ENCODE data around the gene ARHGEF10L.

ARHGEF10L gene

DNA sequence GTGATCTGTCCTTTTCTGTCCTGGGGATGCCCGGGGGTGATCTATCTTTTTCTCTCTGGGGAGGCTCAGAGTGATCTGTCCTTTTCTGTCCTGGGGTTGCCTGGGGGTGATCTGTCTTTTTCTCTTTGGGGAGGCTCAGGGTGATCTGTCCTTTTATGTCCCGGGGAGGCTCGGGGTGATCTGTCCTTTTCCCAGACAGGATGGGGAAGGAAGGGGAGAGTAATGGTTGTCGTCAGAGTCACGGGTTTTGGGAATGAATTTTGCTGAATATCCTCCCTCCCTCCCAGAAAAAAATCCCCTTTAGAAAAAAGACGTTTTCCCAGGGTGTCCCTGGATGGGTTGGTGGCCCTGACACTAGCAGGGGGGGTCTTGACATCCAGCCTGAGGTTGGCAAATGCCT is 91.5 kb downstream of the ARHGEF10L start:
- H4K91ac ChIP-seq (ENCODE audit: low read length) = no peak overlapping the region
- no peak overlapping the region for H3K18ac ChIP-seq (ENCODE audit: low read depth in 1 of 2, low read length in 2 of 2)
- H3K4me3 ChIP-seq (ENCODE audit: insufficient read depth in 1 of 2, low read depth in 1 of 2, low read length in 2 of 2) = no peak overlapping the region
- no peaks in the 10 kb centered on the region for H3K27me3 ChIP-seq (ENCODE audit: control insufficient read depth in 1 of 2, insufficient read depth in 1 of 2, low read length in 2 of 2)
- no peaks in the 10 kb centered on the region for H3K9me3 ChIP-seq (ENCODE audit: control insufficient read depth, low read length)
- H2AFZ ChIP-seq (ENCODE audit: low read depth, low read length) = no peak overlapping the region
- no peak overlapping the region for H3K14ac ChIP-seq (ENCODE audit: low read length in 2 of 2)
- H3K79me1 ChIP-seq (replicated peaks; ENCODE audit: low read length, poor library complexity, severe bottlenecking) = peaks cover 2% of the 10 kb centered on the region
- WGBS = 86% methylated on average over 2 of the region's 6 CpGs
- no peak overlapping the region for H2BK15ac ChIP-seq (ENCODE audit: low read depth, poor library complexity, severe bottlenecking)
- H3K23ac ChIP-seq (ENCODE audit: low read length in 2 of 2) = no peak overlapping the region
- H2AK5ac ChIP-seq (ENCODE audit: low read length, severe bottlenecking) = no peak overlapping the region
- no peak overlapping the region for H3K4me2 ChIP-seq (ENCODE audit: low read length, poor library complexity, severe bottlenecking)
- no peak overlapping the region for H2BK120ac ChIP-seq (ENCODE audit: low read depth, low read length)
- H4K8ac ChIP-seq (ENCODE audit: low read length) = no peak overlapping the region
- peak overlapping the region; percentile 7 for H3K9ac ChIP-seq (ENCODE audit: low read length)
- no peak overlapping the region for H3K4ac ChIP-seq (ENCODE audit: low read depth in 1 of 2, low read length in 2 of 2)
- DNase-seq = no peak
- H3K4me1 ChIP-seq (ENCODE audit: control insufficient read depth, insufficient read depth, low read depth, low read length) = peaks cover 15% of the 10 kb centered on the region
- no peak overlapping the region for H2BK12ac ChIP-seq (ENCODE audit: low read length in 2 of 2)
- H2BK5ac ChIP-seq (ENCODE audit: low read depth, low read length, poor library complexity, severe bottlenecking) = no peak overlapping the region
- H3K27ac ChIP-seq (ENCODE audit: low read length, poor library complexity, severe bottlenecking) = no peak overlapping the region
- peaks cover 35 to 71% of the 10 kb centered on the region in 2 experiments for H3K36me3 ChIP-seq (ENCODE audit: control insufficient read depth in 1 of 2, insufficient read depth in 2 of 2, low read depth in 1 of 2, low read length in 2 of 2)

DNA sequence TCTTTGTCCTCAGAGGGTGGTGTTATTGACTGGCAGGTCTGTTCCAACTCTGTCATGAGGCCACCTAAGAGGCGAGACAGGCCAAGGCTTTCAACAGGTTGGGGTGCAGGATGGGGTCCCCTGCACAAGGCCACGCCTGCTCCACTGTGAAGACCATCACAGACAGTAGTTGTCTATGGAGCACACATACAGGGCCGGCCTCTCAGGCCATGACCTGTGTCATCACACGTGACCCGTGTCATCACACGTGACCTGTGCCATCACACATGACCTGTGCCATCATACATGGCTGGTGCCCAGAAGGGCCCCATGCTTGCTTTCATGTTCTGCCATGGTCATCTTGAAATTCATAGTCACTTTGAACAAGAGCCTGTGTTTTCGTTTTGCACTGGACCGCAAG is 91.9 kb downstream of the ARHGEF10L start:
- no peak overlapping the region for H3K27ac ChIP-seq (ENCODE audit: low read length, poor library complexity, severe bottlenecking)
- no peak overlapping the region for H2BK15ac ChIP-seq (ENCODE audit: low read depth, poor library complexity, severe bottlenecking)
- H2BK120ac ChIP-seq (ENCODE audit: low read depth, low read length) = no peak overlapping the region
- no peaks in the 10 kb centered on the region for H3K27me3 ChIP-seq (ENCODE audit: control insufficient read depth in 1 of 2, insufficient read depth in 1 of 2, low read length in 2 of 2)
- no peak overlapping the region for H3K18ac ChIP-seq (ENCODE audit: low read depth in 1 of 2, low read length in 2 of 2)
- no peak for DNase-seq
- no peak overlapping the region for H3K4me2 ChIP-seq (ENCODE audit: low read length, poor library complexity, severe bottlenecking)
- H3K9me3 ChIP-seq (ENCODE audit: control insufficient read depth, low read length) = no peaks in the 10 kb centered on the region
- H2BK12ac ChIP-seq (ENCODE audit: low read length in 2 of 2) = no peak overlapping the region
- no peak overlapping the region for H4K8ac ChIP-seq (ENCODE audit: low read length)
- H3K4me3 ChIP-seq (ENCODE audit: insufficient read depth in 1 of 2, low read depth in 1 of 2, low read length in 2 of 2) = no peak overlapping the region
- WGBS = 98% methylated on average over 8 of the region's 8 CpGs
- peaks cover 35 to 70% of the 10 kb centered on the region in 2 experiments for H3K36me3 ChIP-seq (ENCODE audit: control insufficient read depth in 1 of 2, insufficient read depth in 2 of 2, low read depth in 1 of 2, low read length in 2 of 2)
- no peak overlapping the region for H2AFZ ChIP-seq (ENCODE audit: low read depth, low read length)
- no peak overlapping the region for H4K91ac ChIP-seq (ENCODE audit: low read length)
- H2AK5ac ChIP-seq (ENCODE audit: low read length, severe bottlenecking) = no peak overlapping the region
- peaks cover 16% of the 10 kb centered on the region for H3K4me1 ChIP-seq (ENCODE audit: control insufficient read depth, insufficient read depth, low read depth, low read length)
- H3K23ac ChIP-seq (ENCODE audit: low read length in 2 of 2) = no peak overlapping the region
- H3K4ac ChIP-seq (ENCODE audit: low read depth in 1 of 2, low read length in 2 of 2) = no peak overlapping the region
- no peak overlapping the region for H2BK5ac ChIP-seq (ENCODE audit: low read depth, low read length, poor library complexity, severe bottlenecking)
- no peak overlapping the region for H3K9ac ChIP-seq (ENCODE audit: low read length)
- peaks cover 2% of the 10 kb centered on the region for H3K79me1 ChIP-seq (replicated peaks; ENCODE audit: low read length, poor library complexity, severe bottlenecking)
- H3K14ac ChIP-seq (ENCODE audit: low read length in 2 of 2) = peak overlapping the region in 1 of 2 experiments; percentile 16

DNA sequence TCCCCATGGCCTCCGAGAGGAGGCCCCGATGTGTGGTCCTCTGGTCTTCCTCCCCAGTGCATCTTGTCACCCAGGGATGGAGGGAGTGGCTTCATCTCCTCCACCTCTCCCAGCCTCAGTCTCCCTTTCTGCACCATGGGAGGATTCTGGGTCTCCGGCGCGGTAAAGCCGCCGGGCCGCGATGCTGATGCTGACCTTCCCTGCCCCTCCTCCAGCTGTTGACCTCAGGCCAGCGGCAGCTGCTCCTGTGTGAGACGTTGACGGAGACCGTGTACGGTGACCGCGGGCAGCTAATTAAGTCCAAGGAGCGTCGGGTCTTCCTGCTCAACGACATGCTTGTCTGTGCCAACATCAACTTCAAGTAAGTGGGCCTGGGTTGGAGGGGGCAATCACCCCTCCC is 92.6 kb downstream of the ARHGEF10L start:
- H3K4me2 ChIP-seq (ENCODE audit: low read length, poor library complexity, severe bottlenecking) = no peak overlapping the region
- no peak overlapping the region for H2BK5ac ChIP-seq (ENCODE audit: low read depth, low read length, poor library complexity, severe bottlenecking)
- H3K9me3 ChIP-seq (ENCODE audit: control insufficient read depth, low read length) = no peaks in the 10 kb centered on the region
- no peak overlapping the region for H3K27ac ChIP-seq (ENCODE audit: low read length, poor library complexity, severe bottlenecking)
- no peak overlapping the region for H3K18ac ChIP-seq (ENCODE audit: low read depth in 1 of 2, low read length in 2 of 2)
- H3K4ac ChIP-seq (ENCODE audit: low read depth in 1 of 2, low read length in 2 of 2) = no peak overlapping the region
- no peak overlapping the region for H4K91ac ChIP-seq (ENCODE audit: low read length)
- H2BK12ac ChIP-seq (ENCODE audit: low read length in 2 of 2) = no peak overlapping the region
- H2AFZ ChIP-seq (ENCODE audit: low read depth, low read length) = no peak overlapping the region
- peaks cover 22% of the 10 kb centered on the region for H3K4me1 ChIP-seq (ENCODE audit: control insufficient read depth, insufficient read depth, low read depth, low read length)
- H3K27me3 ChIP-seq (ENCODE audit: control insufficient read depth in 1 of 2, insufficient read depth in 1 of 2, low read length in 2 of 2) = no peaks in the 10 kb centered on the region
- peaks cover 31 to 71% of the 10 kb centered on the region in 2 experiments for H3K36me3 ChIP-seq (ENCODE audit: control insufficient read depth in 1 of 2, insufficient read depth in 2 of 2, low read depth in 1 of 2, low read length in 2 of 2)
- H3K79me1 ChIP-seq (replicated peaks; ENCODE audit: low read length, poor library complexity, severe bottlenecking) = peaks cover 2% of the 10 kb centered on the region
- H4K8ac ChIP-seq (ENCODE audit: low read length) = no peak overlapping the region
- WGBS = 96% methylated on average over 19 of the region's 19 CpGs
- H3K9ac ChIP-seq (ENCODE audit: low read length) = no peak overlapping the region
- H2BK120ac ChIP-seq (ENCODE audit: low read depth, low read length) = no peak overlapping the region
- DNase-seq = no peak
- H3K14ac ChIP-seq (ENCODE audit: low read length in 2 of 2) = no peak overlapping the region
- no peak overlapping the region for H2BK15ac ChIP-seq (ENCODE audit: low read depth, poor library complexity, severe bottlenecking)
- no peak overlapping the region for H3K4me3 ChIP-seq (ENCODE audit: insufficient read depth in 1 of 2, low read depth in 1 of 2, low read length in 2 of 2)
- no peak overlapping the region for H2AK5ac ChIP-seq (ENCODE audit: low read length, severe bottlenecking)
- H3K23ac ChIP-seq (ENCODE audit: low read length in 2 of 2) = no peak overlapping the region

DNA sequence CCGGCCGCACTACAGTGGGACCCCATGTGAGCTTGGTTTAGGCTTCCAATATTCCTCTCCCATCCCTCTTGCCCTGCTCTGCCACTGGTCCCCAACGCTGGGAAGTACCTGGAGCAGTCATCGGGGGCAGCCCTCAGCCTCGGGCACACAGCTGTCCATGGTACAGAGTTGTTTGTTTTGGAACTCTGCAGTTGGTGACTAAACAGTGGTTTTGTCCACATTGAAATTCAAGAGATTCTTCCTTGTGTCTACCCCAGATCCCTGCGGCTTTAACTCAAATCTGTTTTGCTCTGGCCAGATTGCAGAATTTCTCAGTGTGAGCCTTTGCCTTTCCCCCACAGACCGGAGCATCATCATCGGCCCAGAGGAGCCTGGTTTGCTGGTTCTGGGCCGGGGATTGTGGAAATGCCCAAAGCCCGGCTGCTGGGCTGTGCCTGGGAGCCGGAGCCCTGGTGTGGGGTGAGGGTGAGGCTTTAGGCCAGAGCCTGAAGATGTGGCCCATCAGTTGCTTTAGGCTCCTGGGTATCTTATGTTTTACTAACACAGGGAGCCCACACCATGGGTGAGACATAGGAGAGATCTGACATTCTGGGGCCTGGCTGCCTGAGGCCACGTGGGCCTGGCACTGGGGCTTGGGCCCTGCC is 93.2 kb downstream of the ARHGEF10L start:
- Histone ChIP-seq H3K4me2 (ENCODE audit: low read length, poor library complexity, severe bottlenecking) (no peak overlapping the region), H3K4me3 (ENCODE audit: insufficient read depth in 1 of 2, low read depth in 1 of 2, low read length in 2 of 2) (no peak overlapping the region), H2AFZ (ENCODE audit: low read depth, low read length) (no peak overlapping the region), H2BK15ac (ENCODE audit: low read depth, poor library complexity, severe bottlenecking) (no peak overlapping the region), H3K4me1 (ENCODE audit: control insufficient read depth, insufficient read depth, low read depth, low read length) (peaks cover 23% of the 10 kb centered on the region), H3K18ac (ENCODE audit: low read depth in 1 of 2, low read length in 2 of 2) (no peak overlapping the region), H3K14ac (ENCODE audit: low read length in 2 of 2) (no peak overlapping the region), H4K91ac (ENCODE audit: low read length) (no peak overlapping the region), H3K79me1 (replicated peaks; ENCODE audit: low read length, poor library complexity, severe bottlenecking) (peaks cover 2% of the 10 kb centered on the region), H2BK12ac (ENCODE audit: low read length in 2 of 2) (no peak overlapping the region), H3K27me3 (ENCODE audit: control insufficient read depth in 1 of 2, insufficient read depth in 1 of 2, low read length in 2 of 2) (no peaks in the 10 kb centered on the region), H2AK5ac (ENCODE audit: low read length, severe bottlenecking) (peak overlapping the region; percentile 95), H3K4ac (ENCODE audit: low read depth in 1 of 2, low read length in 2 of 2) (no peak overlapping the region), H3K23ac (ENCODE audit: low read length in 2 of 2) (no peak overlapping the region), H3K27ac (ENCODE audit: low read length, poor library complexity, severe bottlenecking) (peak overlapping the region; percentile 39), H3K36me3 (ENCODE audit: control insufficient read depth in 1 of 2, insufficient read depth in 2 of 2, low read depth in 1 of 2, low read length in 2 of 2) (peaks cover 29 to 70% of the 10 kb centered on the region in 2 experiments), H3K9ac (ENCODE audit: low read length) (peak overlapping the region; percentile 70), H3K9me3 (ENCODE audit: control insufficient read depth, low read length) (no peaks in the 10 kb centered on the region), H2BK120ac (ENCODE audit: low read depth, low read length) (no peak overlapping the region), H2BK5ac (ENCODE audit: low read depth, low read length, poor library complexity, severe bottlenecking) (no peak overlapping the region), H4K8ac (ENCODE audit: low read length) (no peak overlapping the region)
- 94% methylated on average over 12 of the region's 12 CpGs for WGBS
- no peak for DNase-seq
